Stimulated activated CD8-positive, alpha-beta memory T cell treated with anti-CD3 and anti-CD28 coated beads, Interleukin-4, amount 100 ng/mL, for 1 hour (primary cell): ENCODE data around the gene RAB6D.
"Not testable (repeated sequence)": the region's sequence is repeated elsewhere in the genome, so short reads cannot be mapped to it uniquely, and the experiment has no call there.

Experiments used
- DNase-seq, 2 donors: peaks; one replicate each; pipeline ENCODE4 v3.0.0-alpha.2; 2020; ENCODE audit warnings: low read depth in 2 of 2, low spot score in 1 of 2

Gene RAB6D

DNA sequence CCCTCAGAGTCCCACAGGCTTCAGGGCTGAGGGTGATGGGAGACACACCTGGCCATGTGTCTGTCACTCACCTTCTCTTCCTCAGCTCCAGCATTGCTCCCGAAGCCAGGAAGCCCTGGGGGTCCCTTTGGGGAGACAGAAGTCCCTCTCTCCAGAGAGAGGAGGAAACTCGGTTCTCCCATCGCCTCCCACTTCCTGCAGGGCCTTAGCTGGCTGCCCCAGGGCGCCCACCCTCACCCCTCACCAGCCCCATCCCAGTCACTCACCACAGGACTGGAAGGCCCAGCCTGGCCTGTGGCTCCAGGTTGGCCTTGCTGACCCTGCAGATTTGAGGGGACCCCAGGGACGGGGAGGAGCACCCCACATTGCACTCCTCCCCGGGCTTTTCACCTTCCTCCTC is 2.7 kb upstream of the RAB6D start:
- no peak for DNase-seq

DNA sequence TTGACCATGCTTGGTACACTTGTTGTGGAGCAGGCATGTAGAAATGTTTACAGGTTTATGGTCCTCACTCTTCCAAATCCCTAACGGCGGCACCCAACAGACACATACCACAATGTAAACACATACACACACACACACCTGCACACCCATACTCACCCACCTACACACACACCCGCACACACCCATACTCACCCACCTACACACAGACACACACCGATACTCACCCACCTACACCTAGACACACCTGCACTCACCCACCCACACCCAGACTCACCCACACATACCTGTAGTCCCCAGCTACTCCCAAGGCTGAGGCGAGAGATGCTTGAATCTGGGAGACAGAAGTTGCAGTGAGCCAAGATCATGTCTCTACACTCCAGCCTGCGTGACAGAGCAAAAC is 1.5 kb upstream of the RAB6D start:
- DNase-seq, result no peak

DNA sequence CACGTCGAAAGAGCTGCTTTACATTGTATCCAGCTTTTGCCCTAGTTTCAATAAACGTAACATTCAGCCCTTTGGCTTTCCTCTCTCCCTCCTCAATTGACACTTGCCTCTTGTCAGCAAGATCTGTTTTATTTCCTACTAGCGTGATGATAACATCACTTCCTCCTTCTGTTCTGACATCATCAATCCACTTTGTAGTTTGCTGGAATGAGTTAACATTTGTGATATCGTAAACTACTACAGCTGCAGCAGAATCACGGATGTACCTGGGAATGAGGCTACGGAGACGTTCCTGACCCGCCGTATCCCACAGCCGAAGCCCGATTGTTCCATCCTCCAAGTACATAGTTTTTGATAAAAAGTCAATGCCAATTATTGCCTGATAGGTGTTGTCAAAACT is 755 bp downstream of the RAB6D start:
- not testable (repeated sequence) for DNase-seq

DNA sequence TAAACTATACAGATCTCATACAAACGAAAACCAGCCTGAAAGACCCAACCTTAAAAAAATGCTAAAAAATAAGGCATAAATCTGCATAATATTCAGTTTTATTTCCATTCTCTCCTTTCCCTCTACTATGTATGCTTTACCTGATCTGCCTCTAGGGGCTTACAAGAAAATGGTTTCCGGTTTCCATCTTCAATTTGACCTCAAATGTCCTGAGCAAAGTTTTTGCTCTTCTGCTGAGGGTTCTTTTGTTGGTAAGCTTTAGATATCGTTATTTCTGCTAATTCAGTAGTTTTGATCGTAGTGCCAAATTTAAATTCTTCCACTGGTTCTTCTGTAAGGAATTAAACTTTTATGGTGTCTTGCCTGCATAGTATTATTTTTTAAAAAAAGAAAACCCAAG is 2.2 kb downstream of the RAB6D start:
- DNase-seq, result not testable (repeated sequence)

DNA sequence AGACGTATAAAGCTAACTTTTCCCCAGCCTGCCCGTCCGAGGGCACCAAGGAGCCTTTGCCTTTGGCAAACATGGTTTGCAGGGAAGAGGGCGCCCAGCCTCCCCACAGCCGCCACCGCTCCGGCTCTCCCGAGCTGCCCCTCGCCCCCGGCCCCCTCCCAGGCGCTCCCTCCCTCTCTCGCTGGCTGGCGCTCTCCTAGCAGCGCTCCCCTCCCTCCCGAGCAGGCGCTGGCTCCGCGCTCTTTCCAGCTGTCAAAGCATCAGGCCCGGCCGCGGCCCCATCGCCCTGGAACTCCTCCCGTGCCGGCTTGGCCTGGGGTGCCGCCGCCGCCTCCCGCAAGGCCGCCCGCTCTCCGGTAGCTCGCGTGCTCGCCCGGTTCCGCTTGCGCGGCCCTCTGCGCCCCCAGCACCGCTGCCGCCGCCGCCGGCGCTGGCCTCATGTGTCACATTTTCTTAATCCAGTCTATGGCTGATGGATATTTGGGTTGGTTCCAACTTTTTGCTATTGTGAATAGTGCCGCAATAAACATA is 10.7 kb downstream of the RAB6D start:
- not testable (repeated sequence) for DNase-seq

DNA sequence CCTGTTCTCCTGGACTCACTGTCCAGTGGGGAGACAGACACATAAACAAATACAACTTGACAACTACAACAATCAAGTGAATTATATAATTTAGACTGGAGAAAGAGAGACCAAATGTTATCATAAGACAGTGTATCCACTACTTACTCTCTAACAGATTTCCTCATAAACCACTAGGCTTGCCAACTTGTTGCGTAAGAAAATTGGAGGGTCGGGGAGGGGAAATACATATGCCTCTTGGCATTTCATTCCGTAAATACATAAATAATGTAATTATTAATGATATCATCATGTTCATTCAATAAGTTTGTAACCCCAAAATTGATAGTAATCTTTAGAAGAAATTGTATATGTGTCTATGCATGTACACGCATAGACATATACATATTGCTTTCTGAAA is 14.9 kb downstream of the RAB6D start:
- DNase-seq, result no peak

DNA sequence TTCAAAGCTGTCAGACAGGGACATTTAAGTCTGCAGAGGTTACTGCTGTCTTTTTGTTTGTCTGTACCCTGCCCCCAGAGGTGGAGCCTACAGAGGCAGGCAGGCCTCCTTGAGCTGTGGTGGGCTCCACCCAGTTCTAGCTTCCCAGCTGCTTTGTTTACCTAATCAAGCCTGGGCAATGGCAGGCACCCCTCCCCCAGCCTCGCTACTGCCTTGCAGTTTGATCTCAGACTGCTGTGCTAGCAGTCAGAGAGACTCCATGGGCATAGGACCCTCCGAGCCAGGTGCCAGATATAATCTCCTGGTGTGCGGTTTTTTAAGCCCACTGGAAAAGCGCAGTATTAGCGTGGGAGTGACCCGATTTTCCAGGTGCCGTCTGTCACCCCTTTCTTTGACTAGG is 16.9 kb downstream of the RAB6D start:
- not testable (repeated sequence) for DNase-seq

DNA sequence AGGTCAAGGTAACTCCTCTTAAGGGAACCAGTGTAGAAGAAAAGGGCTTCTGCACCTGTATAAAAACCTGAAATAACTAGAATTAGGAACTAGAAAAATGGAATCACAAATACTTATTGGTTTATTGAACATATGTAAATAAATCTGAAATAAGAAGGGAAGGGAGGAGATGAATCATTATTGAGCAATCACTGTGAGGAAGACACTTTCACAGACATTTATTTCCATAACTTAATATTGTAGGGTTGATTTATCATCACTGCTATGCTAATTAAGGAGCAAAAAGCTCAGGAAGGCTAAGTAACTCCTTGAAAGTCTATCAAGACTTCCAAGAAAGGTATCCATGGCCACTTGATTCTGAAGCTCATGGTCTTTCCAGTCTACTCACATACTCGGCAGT is 24.7 kb downstream of the RAB6D start:
- DNase-seq, result not testable (repeated sequence)

DNA sequence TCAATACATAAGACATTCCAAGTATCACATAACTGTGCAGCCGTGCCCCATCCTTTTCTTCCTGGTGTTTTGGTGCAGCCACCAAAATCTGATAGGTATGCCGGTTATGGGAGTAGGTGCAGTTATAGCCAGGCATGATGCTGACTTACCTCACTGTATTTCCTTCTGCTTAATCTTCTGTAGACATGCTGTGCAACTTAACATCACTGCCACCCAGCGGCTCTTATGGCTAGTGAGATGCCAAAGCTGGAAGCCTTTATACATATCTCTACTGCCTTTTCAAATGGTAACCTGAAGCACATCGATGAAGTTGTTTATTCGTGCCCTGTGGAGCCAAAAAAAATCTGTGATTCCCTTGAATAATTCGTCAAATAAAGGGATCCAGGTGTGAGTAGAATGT is 28.6 kb downstream of the RAB6D start:
- not testable (repeated sequence) for DNase-seq

DNA sequence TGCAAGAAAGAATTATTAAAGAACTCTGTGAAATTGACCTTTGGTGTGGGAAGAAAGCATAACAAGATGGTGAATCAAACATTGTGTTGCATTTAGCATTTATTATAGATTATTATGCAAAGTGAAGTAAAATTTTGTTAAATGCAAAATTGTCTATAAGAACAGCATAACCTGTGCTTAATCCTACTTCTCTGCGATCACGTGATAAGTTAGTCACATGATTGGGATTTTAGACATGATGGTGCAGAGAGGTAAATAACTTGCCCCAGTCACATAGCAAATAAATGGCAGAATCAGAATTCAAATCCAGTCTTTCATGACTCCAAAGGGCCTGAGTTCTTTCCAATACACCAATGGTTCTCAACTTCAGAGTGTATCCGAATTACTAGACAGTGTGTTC is 31.3 kb downstream of the RAB6D start:
- not testable (repeated sequence) for DNase-seq

DNA sequence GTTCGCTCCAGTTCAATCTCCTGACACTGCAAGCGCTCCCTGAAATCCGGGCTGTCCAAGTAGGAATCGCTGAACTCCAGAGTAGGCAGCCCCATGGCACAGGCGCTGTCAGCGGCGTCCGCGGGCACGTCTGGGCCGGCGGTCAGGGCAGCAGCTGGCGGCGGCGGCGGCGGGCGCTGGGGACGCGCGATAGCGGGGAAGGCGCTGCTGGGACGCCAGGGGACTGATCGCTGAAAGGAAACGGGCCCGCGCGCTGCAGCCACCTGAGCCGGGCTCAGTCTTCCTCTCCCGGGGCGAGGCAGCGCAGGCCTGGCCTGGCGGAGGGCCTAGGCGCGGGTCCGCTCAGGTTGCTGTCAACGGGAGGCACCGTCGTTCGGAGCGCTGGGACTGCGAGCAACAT is 33.0 kb downstream of the RAB6D start:
- not testable (repeated sequence) for DNase-seq

DNA sequence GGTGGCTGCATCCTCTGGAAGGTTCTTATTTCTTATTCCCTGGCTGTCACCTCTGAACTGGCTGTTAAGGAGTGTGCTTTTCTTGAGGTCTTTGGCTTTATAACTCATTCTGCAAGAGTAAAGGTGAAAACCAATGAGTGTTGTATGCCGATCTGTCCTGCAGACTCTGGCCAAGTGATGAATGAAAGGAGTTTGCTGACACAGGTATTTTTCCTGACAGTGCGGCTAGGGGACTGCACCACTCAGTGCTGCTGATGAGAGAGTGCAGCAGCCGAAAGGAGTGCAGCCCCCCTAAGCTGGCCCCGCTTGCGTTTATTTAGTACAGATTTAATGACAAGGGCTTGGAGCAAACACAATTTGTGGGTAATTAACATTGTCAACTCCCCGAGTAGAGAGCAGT is 41.8 kb downstream of the RAB6D start:
- no peak for DNase-seq

DNA sequence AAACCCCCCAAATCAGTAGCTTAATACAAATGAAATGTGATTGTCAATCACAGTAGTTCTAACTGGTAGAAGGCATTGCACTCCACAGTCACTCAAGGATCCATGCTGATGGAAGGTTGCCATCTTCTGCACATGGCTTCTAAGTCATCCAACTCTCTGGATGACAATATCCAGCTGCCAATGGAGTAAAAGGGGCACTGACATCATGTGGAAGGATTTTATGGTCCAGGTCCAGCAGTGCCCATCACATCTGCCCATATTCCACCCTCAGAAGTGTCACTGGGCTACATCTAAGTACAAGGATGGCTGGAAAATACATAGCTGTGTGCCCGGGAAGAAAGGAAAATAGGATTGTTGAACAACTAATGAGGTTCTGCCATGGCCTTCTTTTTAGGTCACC is 42.6 kb downstream of the RAB6D start:
- DNase-seq, result not testable (repeated sequence)

DNA sequence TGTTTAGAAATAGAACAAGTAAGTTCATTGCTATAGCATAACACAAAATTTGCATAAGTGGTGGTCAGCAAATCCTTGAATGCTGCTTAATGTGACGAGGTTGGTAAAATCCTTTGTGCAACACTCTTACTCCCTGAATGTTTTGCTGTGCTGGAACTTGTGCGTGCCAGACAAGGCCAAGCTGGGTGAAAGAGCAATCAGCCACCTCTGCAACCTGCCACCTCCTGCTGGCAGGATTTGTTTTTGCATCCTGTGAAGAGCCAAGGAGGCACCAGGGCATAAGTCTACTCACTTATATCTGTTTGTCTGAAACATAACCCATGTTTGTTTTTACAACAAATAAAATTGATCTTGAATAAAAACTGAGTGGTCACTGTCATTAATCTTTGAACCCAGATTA is 53.0 kb downstream of the RAB6D start:
- DNase-seq, result not testable (repeated sequence)
